Stimulated activated CD8-positive, alpha-beta memory T cell treated with anti-CD3 and anti-CD28 coated beads, Interleukin-15, amount 100 ng/mL, for 4 hours (primary cell): ENCODE results near the gene TBCD.
A peak's percentile ranks its signal among the peaks of the same experiment; 100 is the strongest.

Experiments
- DNase-seq, 2 donors: peaks; one replicate each; pipeline ENCODE4 v3.0.0-alpha.2; 2020; ENCODE audit warnings: low read depth in 2 of 2

Gene TBCD

GRCh38 chr17:82856361-82856760 lies 104.5 kb downstream of the TBCD start:
- no peak for DNase-seq

GRCh38 chr17:82858376-82859126 lies 106.7 kb downstream of the TBCD start:
- no peak for DNase-seq

- DNase-seq, result peak; percentile 31 to 37
Measured at GRCh38 chr17:82859431-82860403, 107.9 kb downstream of the TBCD start.

GRCh38 chr17:82860606-82861392 lies 108.9 kb downstream of the TBCD start:
- DNase-seq, result no peak

- DNase-seq, result no peak
Measured at GRCh38 chr17:82861393-82861775, 109.5 kb downstream of the TBCD start.

- DNase-seq, result no peak
Measured at GRCh38 chr17:82862191-82862590, 110.3 kb downstream of the TBCD start.

GRCh38 chr17:82862737-82863382 lies 111.0 kb downstream of the TBCD start:
- no peak for DNase-seq

GRCh38 chr17:82863383-82863940 lies 111.6 kb downstream of the TBCD start:
- DNase-seq, result no peak

- peak; percentile 70 to 86 for DNase-seq
Measured at GRCh38 chr17:82863941-82864712, 112.3 kb downstream of the TBCD start.

- DNase-seq, result no peak
Measured at GRCh38 chr17:82864713-82865248, 112.9 kb downstream of the TBCD start.

- DNase-seq, result no peak
Measured at GRCh38 chr17:82865274-82865673, 113.4 kb downstream of the TBCD start.

- no peak for DNase-seq
Measured at GRCh38 chr17:82865774-82866395, 114.0 kb downstream of the TBCD start.

GRCh38 chr17:82866590-82867191 lies 114.8 kb downstream of the TBCD start:
- no peak for DNase-seq

- DNase-seq, result no peak
Measured at GRCh38 chr17:82867763-82868325, 116.0 kb downstream of the TBCD start.

- DNase-seq, result no peak
Measured at GRCh38 chr17:82868715-82869131, 116.9 kb downstream of the TBCD start.

- no peak for DNase-seq
Measured at GRCh38 chr17:82869536-82869935, 117.7 kb downstream of the TBCD start.

- no peak for DNase-seq
Measured at GRCh38 chr17:82870091-82870491, 118.2 kb downstream of the TBCD start.

GRCh38 chr17:82870541-82870940 lies 118.7 kb downstream of the TBCD start:
- DNase-seq, result no peak
